HG03159 (cell line): ENCODE measurements around the gene TXNL4A.

Source experiments
- ATAC-seq: cut with Tn5 transposase; IDR thresholded peaks from one replicate; pipeline ENCODE4 v1.9.1; 2021; ENCODE audit warnings: mild to moderate bottlenecking, moderate library complexity; ENCODE audit not compliant: unreplicated experiment

The TXNL4A gene

GRCh38 chr18:79937103-79937860, 51.1 kb downstream of the TXNL4A start:
- ATAC-seq = no peak

DNA sequence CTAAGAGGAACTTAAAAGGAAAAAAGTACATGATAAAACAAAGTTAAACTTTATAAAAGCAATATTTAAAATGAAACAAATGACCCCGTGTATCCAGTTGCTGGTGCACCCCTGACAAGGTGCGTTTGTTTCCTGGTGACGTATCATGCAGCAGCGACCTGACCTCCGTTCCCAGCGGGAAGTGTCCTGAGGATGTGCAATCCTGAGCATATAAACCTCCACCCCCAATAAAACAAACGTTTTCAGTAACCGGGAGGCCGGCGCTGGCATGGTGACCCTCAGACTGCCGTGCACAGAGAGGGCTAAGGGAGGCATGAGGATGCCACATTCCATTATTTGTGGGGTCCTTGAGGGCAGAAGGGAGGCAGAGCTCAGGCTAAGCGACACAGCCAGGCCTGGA, 51.7 kb downstream of the TXNL4A start:
- no peak for ATAC-seq

DNA sequence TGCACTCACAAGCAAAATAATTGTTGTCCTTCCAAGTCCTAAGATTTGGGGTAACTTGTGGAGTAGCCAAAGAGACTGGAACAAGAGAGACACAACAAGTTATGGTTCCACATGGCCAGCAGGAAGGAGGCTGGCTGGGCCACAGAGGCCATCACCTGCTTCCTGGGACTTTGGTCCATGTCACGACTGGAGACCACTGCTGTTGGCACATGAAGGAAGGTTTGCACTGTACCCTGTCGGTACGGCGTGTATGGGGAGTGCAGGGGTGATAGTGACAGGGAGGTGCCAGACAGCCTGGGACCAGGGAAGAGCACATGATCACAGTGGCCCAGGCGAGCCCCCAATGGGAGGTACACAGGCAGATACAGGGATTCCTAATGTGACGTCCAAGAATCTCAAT, 52.4 kb downstream of the TXNL4A start:
- no peak for ATAC-seq

GRCh38 chr18:79935499-79935898, 52.9 kb downstream of the TXNL4A start:
- no peak for ATAC-seq

GRCh38 chr18:79935098-79935480, 53.3 kb downstream of the TXNL4A start:
- no peak for ATAC-seq

GRCh38 chr18:79934311-79935097, 53.9 kb downstream of the TXNL4A start:
- ATAC-seq = no peak

DNA sequence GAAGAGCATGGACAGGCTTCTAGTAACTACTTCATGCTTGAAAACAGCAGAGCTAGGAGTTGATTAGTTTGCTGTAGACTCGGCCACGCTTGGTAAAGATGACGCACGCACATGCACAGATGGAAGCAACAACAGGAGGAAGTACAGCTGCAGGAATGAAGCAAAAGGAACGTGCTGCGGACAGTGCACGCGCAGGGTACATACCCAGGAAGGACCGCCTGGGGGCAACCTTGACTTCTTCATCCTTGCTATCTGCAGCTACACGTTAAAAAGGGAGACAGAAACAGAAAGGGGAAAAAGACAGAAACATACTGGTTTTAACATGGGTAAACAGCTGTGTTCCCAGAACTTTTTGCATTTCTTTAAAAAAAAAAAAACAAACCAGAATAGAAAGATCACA, 54.6 kb downstream of the TXNL4A start:
- no peak for ATAC-seq

GRCh38 chr18:79932907-79933306, 55.5 kb downstream of the TXNL4A start:
- no peak for ATAC-seq

DNA sequence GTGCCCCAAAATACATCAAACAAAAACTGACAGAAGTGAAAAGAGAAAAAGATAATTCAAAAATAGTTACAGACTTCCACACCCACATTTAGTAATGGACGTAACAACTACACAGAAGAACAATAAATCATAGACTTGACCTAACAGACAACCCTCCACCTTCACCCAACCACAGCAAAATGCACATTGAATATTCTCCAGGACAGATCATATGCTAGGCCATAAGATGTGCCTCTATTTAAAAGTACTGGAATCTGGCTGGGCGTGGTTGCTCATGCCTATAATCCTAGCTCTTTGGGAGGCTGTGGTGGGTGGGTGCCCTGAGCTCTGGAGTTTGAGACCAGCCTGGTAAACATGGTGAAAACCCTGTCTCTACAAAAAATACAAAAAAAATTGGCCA, 56.9 kb downstream of the TXNL4A start:
- no peak for ATAC-seq

DNA sequence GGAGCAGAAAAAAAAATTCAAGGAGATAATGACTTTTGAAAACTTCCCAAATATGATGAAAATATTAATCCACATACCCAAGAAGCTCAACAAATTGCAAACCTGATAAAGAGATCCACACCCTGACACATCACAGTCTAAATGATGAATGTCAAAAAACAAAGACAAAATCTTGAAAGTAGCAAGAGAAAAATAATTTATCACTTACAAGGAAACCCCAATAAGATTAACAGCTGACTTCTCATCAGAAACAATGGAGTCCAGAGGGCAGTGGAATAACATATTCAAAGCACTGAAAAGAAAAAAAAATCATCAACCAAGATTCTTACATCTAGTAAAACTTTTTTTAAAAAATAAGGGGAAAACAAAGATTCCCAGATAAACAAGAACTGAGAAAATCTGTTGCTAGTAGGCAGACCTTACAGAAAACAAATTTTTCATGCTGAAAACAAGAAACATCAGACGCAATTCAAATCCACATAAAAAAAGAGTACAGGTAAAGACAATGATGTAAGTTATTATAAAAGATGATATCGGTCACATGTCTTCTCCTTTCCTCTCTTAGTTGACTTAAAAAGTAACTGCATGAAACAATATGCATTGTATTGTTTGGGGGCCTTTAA, 58.2 kb downstream of the TXNL4A start:
- no peak for ATAC-seq

DNA sequence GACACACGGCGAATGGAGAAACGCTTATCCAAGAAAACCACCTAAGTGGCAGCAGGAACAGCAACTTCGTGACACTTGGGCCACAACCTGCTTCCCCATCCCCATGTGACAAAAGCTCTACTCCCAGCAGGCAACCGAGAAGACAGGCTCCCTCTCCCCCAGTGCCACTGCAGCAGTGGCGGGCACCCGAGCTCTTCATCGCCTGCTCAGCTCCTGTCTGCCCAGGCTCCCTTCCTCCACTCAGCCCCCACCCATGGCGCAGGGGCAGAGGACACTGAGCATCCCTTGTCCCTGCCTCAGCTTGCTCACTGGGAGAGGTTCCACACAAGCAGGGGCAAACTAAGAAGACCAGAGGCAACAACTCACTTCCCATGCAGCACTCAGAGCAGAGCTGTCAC, 59.8 kb downstream of the TXNL4A start:
- no peak for ATAC-seq

DNA sequence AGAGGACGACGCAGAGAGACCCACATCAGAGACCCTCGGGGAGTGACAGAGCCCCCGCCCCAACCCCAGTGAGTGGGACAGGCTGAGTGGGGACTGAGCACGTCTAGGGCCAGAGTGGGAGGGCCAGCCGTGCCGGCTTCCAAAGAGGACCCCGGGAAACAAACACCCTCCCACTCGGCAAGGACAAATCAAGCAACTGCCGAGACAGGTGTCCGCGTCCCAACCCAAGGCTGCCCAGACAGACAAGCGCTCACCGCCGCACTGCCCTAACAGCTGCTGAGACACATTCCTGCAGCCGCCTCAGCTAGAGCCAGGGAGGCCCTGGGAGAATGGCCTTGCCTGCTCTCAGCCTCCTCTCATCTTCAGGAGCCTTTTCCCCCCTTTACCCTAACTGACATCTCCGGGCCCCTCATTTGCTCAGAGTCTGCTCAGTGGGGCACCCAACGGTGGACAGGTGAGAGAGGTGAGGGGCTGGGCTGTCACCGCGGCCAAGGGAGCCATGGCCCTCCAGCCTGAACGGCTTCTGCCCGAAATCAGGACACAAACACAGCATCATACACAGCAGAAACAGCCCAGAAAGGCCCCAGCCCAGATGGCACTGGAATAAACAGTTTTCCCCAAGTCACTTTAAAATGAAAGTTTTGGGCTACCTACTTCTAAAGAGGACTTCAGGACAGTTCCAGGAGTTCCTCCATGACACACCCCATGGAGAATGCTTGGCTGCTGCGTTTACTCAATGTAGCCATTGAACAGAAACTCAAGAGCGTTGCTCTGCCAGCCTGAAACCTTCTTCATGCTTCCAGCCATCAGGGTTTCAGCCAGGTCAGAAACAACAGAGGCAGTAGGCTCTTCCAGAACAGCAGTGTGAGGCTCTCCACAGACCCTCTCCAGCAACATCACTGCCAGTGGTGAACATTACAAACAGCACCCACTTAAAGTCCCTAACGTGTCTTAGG, 60.5 kb downstream of the TXNL4A start:
- no peak for ATAC-seq

- no peak for ATAC-seq
These were observed 61.4 kb downstream of the TXNL4A start for GRCh38 chr18:79926715-79927606.

DNA sequence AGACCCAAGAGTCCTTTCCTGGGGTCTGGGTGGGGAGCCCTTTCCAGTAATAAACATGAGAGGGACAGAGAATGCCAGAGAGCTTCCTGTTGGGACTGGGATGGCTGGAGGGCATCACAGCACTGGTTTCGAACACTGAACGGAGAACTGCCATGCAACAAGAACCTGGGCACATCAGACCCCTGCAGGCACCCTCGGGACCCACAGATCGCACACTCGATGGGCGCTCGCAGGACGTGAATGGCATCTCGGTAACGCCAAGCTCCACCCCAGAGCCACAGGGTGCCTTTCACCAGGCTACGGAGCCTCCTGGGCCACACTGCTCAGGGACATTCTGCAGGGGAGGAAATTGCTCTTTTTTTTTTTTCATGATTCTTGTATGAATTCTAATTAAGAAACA, 62.1 kb downstream of the TXNL4A start:
- ATAC-seq = no peak

DNA sequence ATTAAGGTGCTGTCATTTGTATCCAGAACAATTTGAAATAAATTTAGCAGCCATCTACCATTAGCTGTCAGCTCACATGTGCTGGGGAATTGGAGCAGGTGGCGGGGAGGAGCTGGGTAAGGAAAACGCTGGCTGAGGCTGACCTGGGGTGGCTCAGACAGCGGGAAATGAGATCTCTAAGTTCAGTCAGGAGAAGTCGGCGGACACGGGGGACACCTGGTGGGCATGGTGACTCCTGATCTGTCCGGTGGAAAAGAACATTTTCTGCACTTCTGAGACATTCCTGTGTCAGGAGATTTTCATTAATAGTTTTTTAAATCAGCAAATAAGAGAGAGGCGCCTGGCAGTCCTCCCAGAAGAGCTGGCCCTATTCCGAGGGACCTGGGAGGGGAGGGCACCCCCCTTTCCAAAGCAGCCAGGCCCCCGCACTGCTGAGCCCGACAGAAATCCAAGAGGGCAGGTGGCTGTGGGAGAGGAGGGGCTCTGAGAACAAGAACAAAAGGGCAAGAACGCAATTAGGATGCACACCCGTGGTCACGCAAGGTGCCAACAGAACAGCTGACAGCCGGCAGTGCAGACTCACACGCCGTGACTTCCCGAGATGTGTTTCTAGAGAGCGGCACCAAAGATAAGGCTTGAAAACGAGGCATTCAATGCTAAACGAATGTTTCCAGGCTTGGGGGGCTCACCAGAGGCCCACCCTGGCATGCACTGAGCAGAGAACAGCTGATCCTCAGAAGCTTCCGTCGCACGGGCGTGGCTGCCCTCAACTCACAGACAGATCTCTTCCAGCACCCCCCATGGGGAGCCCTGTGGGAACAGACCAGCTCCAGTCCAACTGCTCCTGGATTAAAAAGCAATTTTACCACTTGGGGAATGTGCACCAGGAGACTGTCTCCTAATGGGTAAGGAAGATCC, 63.3 kb downstream of the TXNL4A start:
- ATAC-seq = no peak

DNA sequence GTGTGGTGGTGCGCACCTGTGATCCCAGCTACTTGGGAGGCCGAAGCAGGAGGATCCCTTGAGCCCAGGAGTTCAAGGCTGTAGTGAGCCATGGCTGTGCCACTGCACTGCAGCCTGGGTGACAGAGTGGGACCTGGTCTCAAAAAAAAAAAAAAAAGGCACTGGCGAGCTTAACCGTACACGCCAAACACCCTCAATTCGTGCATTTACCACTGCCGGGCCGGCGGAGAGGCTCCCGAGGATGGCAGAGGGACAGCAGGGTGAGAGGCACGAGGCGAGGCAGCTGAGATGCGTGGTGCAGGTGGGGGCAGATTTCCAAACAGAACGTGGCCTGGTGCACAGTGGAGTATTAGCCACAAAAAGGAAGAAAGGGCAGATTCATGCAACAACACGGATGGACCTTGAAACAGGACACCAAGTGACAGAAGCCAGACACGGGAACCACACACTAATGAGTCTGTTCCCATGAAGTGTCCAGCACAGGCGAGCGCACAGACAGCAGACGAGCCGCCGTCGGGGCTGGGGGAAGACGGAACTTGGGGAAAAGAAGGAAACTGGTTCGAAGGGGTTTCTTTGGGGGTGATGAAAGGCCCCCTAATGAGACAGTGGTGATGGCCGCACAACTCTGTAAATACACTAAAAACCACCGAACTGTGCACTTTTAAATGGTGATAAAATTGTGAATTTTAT, 64.3 kb downstream of the TXNL4A start:
- no peak for ATAC-seq

GRCh38 chr18:79922971-79923411, 65.4 kb downstream of the TXNL4A start:
- ATAC-seq = no peak
